Progenitor cell of endocrine pancreas (in vitro differentiated cells): Measurements from ENCODE around the gene ICAM4. TPM values are rescaled to one million over a fixed set of nuclear protein-coding genes. Genes with fewer than 3 reads are reported as not detected.

Experiments used
- DNase-seq: peaks from one replicate; pipeline ENCODE4 v3.0.0; 2021; ENCODE audit warnings: low spot score; ENCODE audit not compliant: unreplicated experiment
- H3K27ac Mint-ChIP-seq: 2 replicates; pipeline ENCODE4 v1.8.0; 2021; ENCODE audit warnings: mild to moderate bottlenecking, moderate library complexity, mixed read lengths
- H3K27me3 Mint-ChIP-seq: 2 replicates; pipeline ENCODE4 v1.8.0; 2021; ENCODE audit warnings: mixed read lengths
- H3K36me3 Mint-ChIP-seq: 2 replicates; pipeline ENCODE4 v1.8.0; 2022; ENCODE audit warnings: mixed read lengths; ENCODE audit not compliant: insufficient read depth
- H3K4me1 Mint-ChIP-seq: 2 replicates; pipeline ENCODE4 v1.8.0; 2021; ENCODE audit warnings: low read depth, mixed read lengths
- H3K4me3 Mint-ChIP-seq: 2 replicates; pipeline ENCODE4 v1.8.0; 2021; ENCODE audit warnings: low read depth, mild to moderate bottlenecking, moderate library complexity, mixed read lengths
- H3K9me3 Mint-ChIP-seq: 2 replicates; pipeline ENCODE4 v1.8.0; 2021; ENCODE audit warnings: low read depth, mixed read lengths
- CTCF ChIP-seq: fragments of 200-600 bp; sonication (generic); IDR thresholded peaks from one replicate; pipeline ENCODE4 v1.5.0; 2021; ENCODE audit warnings: antibody characterized with exemption, mild to moderate bottlenecking; ENCODE audit not compliant: unreplicated experiment
- total RNA-seq: library from RNA; stranded (reverse); gene quantifications from 2 replicates; pipeline ENCODE4 v1.2.1, GENCODE V29; 2021

The ICAM4 gene
- total RNA-seq, 1 donor from 2014 or later, result not detected

- Mint-ChIP-seq H3K4me1 (peaks cover 10% of the 10 kb centered on the region), H3K36me3 (no peaks in the 10 kb centered on the region), H3K9me3 (no peaks in the 10 kb centered on the region), H3K4me3 (no peak overlapping the region), H3K27ac (no peak overlapping the region), H3K27me3 (peaks cover 79% of the 10 kb centered on the region)
- no peak for DNase-seq
- no peak for TF ChIP-seq CTCF
Observed at GRCh38 chr19:10293637-10294367, 7.0 kb downstream of the ICAM4 start.

- Mint-ChIP-seq H3K9me3 (no peaks in the 10 kb centered on the region), H3K4me3 (no peak overlapping the region), H3K4me1 (peaks cover 9% of the 10 kb centered on the region)
Observed at GRCh38 chr19:10294368-10294697, 7.6 kb downstream of the ICAM4 start.

GRCh38 chr19:10295305-10295846, 8.6 kb downstream of the ICAM4 start:
- Mint-ChIP-seq H3K27ac (no peak overlapping the region), H3K9me3 (no peaks in the 10 kb centered on the region), H3K4me1 (peaks cover 6% of the 10 kb centered on the region), H3K36me3 (no peaks in the 10 kb centered on the region), H3K4me3 (no peak overlapping the region), H3K27me3 (peaks cover 77% of the 10 kb centered on the region)
- peak; percentile 23 for TF ChIP-seq CTCF
- no peak for DNase-seq

More at GRCh38 chr19:10294368-10294697, 7.6 kb downstream of the ICAM4 start:
- no peaks in the 10 kb centered on the region for H3K36me3 Mint-ChIP-seq
- no peak overlapping the region for H3K27ac Mint-ChIP-seq
- no peak for TF ChIP-seq CTCF
- no peak for DNase-seq
- H3K27me3 Mint-ChIP-seq, result peaks cover 75% of the 10 kb centered on the region

GRCh38 chr19:10295847-10296591, 9.3 kb downstream of the ICAM4 start:
- no peaks in the 10 kb centered on the region for H3K36me3 Mint-ChIP-seq
- no peak overlapping the region for H3K27ac Mint-ChIP-seq
- no peak overlapping the region for H3K4me3 Mint-ChIP-seq
- no peak for TF ChIP-seq CTCF
- DNase-seq, result no peak
- H3K27me3 Mint-ChIP-seq, result peaks cover 70% of the 10 kb centered on the region
- peaks cover 5% of the 10 kb centered on the region for H3K4me1 Mint-ChIP-seq
- no peaks in the 10 kb centered on the region for H3K9me3 Mint-ChIP-seq

- Mint-ChIP-seq H3K27me3 (peaks cover 45% of the 10 kb centered on the region), H3K4me1 (peaks cover 5% of the 10 kb centered on the region), H3K27ac (no peak overlapping the region), H3K36me3 (peaks cover 3% of the 10 kb centered on the region), H3K4me3 (no peak overlapping the region), H3K9me3 (no peaks in the 10 kb centered on the region)
- no peak for DNase-seq
- no peak for TF ChIP-seq CTCF
Observed at GRCh38 chr19:10299545-10300458, 13.0 kb downstream of the ICAM4 start.
